Ishikawa (cell line): ENCODE results near the gene ACSL5.

ENCODE experiments used
- CEBPB ChIP-seq: IDR thresholded peaks from 2 replicates; pipeline ENCODE4 v1.6.1; 2012
- CREB1 ChIP-seq: IDR thresholded peaks from 2 replicates; pipeline ENCODE4 v1.6.1; 2012; ENCODE audit warnings: low read depth
- EGR1 ChIP-seq: IDR thresholded peaks from 2 replicates; pipeline ENCODE4 v1.6.1; 2012
- EP300 ChIP-seq: IDR thresholded peaks from 2 replicates; pipeline ENCODE4 v1.6.1; 2012; ENCODE audit warnings: borderline replicate concordance
- FOXM1 ChIP-seq: IDR thresholded peaks from 2 replicates; pipeline ENCODE4 v1.6.1; 2012; ENCODE audit warnings: low read depth, borderline replicate concordance
- MAX ChIP-seq: IDR thresholded peaks from 2 replicates; pipeline ENCODE4 v1.6.1; 2012
- NFIC ChIP-seq: IDR thresholded peaks from 2 replicates; pipeline ENCODE4 v1.6.1; 2012
- RAD21 ChIP-seq: IDR thresholded peaks from 2 replicates; pipeline ENCODE4 v1.6.1; 2012; ENCODE audit warnings: low read depth
- REST ChIP-seq: IDR thresholded peaks from 2 replicates; pipeline ENCODE4 v1.6.1; 2012; ENCODE audit warnings: low read depth, mild to moderate bottlenecking
- TAF1 ChIP-seq: IDR thresholded peaks from 2 replicates; pipeline ENCODE4 v1.6.1; 2012; ENCODE audit warnings: low read depth, mild to moderate bottlenecking
- TCF12 ChIP-seq: IDR thresholded peaks from 2 replicates; pipeline ENCODE4 v1.6.1; 2012; ENCODE audit warnings: low read depth
- TEAD4 ChIP-seq: IDR thresholded peaks from 2 replicates; pipeline ENCODE4 v1.6.1; 2012
- YY1 ChIP-seq: IDR thresholded peaks from 2 replicates; pipeline ENCODE4 v1.6.1; 2012; ENCODE audit warnings: low read depth
- ZBTB7A ChIP-seq: IDR thresholded peaks from 2 replicates; pipeline ENCODE4 v1.6.1; 2012; ENCODE audit warnings: low read depth
- TF ChIP-seq, protein P1 (sequence below): IDR thresholded peaks from 2 replicates; pipeline ENCODE4 v1.6.1; 2012

Gene ACSL5

GRCh38 chr10:112374724-112375541 is 1.0 kb downstream of the ACSL5 start:
- TF ChIP-seq MAX (no peak), TCF12 (no peak), TAF1 (no peak), YY1 (no peak), RAD21 (no peak)

DNA sequence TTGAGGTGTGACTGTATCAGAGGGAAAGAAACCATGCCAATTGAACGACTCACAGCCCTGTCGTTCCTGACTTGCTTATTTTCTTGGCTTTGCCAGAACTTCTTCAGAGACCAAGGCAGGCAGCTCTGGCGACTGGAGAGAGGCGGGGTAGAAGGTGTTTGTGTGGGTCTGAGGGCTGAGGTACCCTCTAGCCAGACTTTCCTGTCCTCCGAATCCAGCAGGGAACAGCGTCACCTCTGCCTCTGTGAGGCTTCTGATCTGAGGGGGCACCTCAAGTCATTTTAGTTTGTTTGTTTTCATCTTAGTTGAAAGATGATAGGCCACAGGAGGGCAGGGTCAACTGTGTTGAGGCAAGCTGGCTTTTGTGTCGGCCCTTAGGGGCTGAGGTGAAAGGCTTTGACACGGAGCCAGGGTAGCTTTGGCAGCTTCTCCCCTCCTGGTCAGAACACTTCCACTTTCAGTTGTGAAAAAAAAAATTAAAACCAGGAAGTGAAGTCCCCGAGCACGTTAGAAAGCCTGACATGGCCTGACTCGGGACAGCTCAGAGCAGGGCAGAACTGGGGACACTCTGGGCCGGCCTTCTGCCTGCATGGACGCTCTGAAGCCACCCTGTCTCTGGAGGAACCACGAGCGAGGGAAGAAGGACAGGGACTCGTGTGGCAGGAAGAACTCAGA is 1.9 kb downstream of the ACSL5 start:
- TF ChIP-seq NFIC (no peak), RAD21 (no peak), FOXM1 (no peak), EGR1 (no peak), REST (no peak), YY1 (no peak), TAF1 (no peak), ZBTB7A (no peak), EP300 (no peak)
- TF ChIP-seq, protein P1, sequence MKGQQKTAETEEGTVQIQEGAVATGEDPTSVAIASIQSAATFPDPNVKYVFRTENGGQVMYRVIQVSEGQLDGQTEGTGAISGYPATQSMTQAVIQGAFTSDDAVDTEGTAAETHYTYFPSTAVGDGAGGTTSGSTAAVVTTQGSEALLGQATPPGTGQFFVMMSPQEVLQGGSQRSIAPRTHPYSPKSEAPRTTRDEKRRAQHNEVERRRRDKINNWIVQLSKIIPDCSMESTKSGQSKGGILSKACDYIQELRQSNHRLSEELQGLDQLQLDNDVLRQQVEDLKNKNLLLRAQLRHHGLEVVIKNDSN = no peak

DNA sequence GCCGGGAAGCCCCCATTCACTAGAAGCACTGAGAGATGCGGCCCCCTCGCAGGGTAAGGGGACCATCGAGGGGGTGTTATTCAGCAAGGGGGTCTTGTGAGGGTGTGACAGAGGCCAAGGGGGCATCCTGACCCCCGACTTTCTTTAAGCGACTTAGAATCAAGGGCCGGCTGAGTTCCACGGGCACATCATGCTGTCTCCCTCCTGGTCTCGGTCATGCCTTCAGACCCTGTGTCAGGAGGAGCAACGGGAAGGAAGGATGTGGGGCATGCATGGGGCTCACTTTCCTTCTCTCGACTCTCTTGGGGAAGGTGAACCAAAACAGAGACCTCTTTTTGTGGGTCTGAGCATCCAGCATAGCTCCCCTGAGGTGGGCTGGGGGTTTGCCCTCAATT is 2.5 kb downstream of the ACSL5 start:
- TF ChIP-seq TEAD4 (no peak), MAX (no peak), FOXM1 (no peak), ZBTB7A (no peak), REST (no peak), CREB1 (no peak), TCF12 (no peak), RAD21 (no peak), YY1 (no peak), CEBPB (no peak), NFIC (no peak), EP300 (no peak), EGR1 (no peak)
- TF ChIP-seq, protein P1 = no peak

GRCh38 chr10:112379635-112380296 is 5.8 kb downstream of the ACSL5 start:
- TF ChIP-seq NFIC (no peak), YY1 (no peak), REST (no peak)
